Fibroblast of mammary gland (primary cell): Measurements from ENCODE around the gene CNOT6.

Source experiments
- DNase-seq: peaks from one replicate; pipeline ENCODE4 v3.0.0-alpha.2; 2010; ENCODE audit warnings: low read depth
- H3K4me3 ChIP-seq: 2 replicates; pipeline ENCODE4 v1.5.1; 2011; ENCODE audit warnings: low read depth, mild to moderate bottlenecking, low read length, moderate library complexity; ENCODE audit not compliant: control insufficient read depth
- TF ChIP-seq, protein P1 (sequence below): conservative IDR thresholded peaks from 2 replicates; pipeline ENCODE4 v1.5.1; 2011; ENCODE audit warnings: low read depth, low read length, inconsistent platforms; ENCODE audit not compliant: control insufficient read depth, insufficient read depth

The CNOT6 gene

DNA sequence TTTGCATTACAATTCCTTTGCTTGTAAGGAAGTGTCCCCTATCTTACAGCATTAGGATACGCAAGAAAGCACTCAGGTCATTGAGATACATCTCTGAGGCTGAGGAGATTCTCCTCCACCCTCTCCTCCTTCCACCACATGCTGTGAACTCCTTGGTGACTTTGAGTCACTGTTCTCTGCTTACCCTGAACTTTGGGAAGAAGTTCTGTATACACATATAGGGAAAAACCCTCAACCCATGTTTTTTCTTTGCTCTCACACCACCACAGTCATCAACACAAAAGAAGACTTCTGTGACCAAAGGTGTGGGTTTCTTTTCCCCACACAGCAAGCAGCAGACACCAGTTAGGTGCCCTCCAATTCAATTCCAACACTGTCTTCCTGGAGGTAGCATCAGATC lies 38.1 kb downstream of the CNOT6 start:
- TF ChIP-seq, protein P1, sequence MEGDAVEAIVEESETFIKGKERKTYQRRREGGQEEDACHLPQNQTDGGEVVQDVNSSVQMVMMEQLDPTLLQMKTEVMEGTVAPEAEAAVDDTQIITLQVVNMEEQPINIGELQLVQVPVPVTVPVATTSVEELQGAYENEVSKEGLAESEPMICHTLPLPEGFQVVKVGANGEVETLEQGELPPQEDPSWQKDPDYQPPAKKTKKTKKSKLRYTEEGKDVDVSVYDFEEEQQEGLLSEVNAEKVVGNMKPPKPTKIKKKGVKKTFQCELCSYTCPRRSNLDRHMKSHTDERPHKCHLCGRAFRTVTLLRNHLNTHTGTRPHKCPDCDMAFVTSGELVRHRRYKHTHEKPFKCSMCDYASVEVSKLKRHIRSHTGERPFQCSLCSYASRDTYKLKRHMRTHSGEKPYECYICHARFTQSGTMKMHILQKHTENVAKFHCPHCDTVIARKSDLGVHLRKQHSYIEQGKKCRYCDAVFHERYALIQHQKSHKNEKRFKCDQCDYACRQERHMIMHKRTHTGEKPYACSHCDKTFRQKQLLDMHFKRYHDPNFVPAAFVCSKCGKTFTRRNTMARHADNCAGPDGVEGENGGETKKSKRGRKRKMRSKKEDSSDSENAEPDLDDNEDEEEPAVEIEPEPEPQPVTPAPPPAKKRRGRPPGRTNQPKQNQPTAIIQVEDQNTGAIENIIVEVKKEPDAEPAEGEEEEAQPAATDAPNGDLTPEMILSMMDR = no peak
- DNase-seq = no peak
- no peak overlapping the region for H3K4me3 ChIP-seq

DNA sequence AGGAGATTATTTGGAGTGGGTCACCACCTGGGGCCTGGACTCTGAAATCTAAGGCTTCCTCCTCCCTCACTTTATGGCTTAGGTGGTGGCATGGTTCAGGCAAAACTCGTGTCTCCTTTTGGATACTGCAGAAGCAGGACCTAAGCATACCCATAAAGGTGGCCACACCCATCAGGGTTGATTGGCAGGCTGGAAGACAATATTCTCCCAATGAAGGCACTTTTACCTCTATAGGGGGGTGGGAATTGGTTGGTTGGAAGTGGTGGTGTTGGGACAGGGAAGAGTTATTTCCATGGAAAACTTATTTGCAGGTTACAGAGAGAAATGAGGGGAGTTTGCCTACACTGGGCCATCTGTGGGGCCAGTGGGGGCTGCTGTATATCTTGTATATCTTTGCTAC lies 39.7 kb downstream of the CNOT6 start:
- DNase-seq = no peak
- TF ChIP-seq, protein P1 = no peak
- H3K4me3 ChIP-seq = no peak overlapping the region

DNA sequence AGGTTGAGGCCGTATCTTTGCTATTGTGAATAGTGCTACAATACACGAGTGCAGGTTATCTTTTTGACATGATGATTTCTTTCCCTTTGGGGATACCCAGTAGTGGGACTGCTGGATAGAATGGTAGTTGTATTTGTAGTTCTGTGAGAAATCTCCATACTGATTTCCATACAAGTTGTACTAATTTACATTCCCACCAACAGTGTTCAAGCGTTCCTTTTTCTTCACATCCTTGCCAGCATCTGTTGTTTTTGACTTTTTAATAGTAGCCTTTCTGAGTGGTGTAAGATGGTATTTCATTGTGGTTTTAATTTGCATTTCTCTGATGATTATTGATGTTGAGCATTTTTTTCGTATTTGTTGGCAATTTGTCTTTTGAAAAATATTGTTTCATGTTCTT lies 41.4 kb downstream of the CNOT6 start:
- no peak for DNase-seq
- H3K4me3 ChIP-seq = no peak overlapping the region
- TF ChIP-seq, protein P1 = no peak

DNA sequence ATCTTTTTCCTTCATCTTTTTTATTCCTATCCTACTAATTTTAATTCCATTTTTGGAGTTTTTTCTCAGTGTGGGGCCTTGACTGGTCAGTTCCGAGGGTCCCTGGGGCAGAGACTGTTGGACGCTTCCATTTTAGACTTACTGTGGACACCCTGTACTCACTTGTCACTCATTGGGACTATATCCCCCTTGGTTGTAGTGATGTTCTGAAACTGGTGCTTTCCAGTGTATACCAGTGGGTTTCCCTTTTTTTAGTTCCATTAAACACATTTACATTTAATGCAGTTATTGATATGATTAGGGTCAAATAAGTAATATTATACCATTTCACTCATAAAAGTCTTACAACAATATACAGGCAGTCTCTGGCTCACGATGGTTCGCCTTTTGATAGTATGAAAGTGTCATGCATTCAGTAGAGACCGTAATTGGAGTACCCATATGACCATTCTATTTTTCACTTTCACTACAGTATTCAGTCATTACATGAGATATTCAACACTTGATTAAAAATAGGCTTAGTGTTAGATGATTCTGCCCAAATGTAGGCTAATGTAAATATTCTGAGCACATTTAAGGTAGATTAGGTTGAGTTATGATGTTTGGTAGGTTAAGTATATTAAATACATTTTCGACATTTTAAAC lies 46.0 kb downstream of the CNOT6 start:
- TF ChIP-seq, protein P1 = no peak
- no peak overlapping the region for H3K4me3 ChIP-seq
- DNase-seq = no peak

DNA sequence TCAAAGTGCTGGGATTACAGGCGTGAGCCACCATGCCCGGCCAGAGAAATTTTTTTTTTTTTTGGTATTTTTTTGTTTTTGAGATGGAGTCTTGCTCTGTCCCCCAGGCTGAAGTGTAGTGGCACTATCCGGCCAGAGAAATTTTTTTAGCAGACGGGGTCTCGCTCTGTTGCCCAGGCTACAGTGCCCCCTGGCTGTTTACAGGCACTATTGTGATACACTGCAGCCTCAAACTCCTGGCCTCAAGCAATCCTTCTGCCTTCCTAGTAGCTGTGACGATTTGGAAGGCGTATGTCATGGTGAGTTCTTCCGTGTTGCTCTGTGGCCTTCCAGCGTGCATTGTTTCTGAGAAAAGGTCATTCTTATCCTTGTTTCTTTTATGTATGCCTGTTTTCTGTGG lies 47.5 kb downstream of the CNOT6 start:
- TF ChIP-seq, protein P1 = peak; percentile 4
- no peak for DNase-seq
- H3K4me3 ChIP-seq = no peak overlapping the region

DNA sequence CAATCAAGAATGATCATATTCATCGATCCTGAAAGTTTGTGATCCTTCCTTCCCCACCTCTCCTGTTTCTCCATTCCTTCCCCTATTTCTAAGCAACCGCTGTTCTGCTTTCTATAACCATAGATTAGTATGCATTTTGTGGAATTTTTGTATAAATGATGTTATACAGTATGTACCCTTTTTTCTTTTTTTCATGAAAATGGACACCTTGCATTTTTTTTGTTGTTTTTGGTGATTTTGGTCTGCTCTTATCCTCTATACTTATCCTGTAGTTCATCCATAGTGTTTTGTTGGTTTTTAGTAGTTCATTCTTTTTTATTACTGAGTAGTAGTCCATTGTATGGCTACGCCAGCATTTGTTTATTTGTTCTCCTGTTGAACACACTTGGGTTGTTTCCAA lies 51.1 kb downstream of the CNOT6 start:
- no peak overlapping the region for H3K4me3 ChIP-seq
- DNase-seq = no peak
- TF ChIP-seq, protein P1 = no peak

DNA sequence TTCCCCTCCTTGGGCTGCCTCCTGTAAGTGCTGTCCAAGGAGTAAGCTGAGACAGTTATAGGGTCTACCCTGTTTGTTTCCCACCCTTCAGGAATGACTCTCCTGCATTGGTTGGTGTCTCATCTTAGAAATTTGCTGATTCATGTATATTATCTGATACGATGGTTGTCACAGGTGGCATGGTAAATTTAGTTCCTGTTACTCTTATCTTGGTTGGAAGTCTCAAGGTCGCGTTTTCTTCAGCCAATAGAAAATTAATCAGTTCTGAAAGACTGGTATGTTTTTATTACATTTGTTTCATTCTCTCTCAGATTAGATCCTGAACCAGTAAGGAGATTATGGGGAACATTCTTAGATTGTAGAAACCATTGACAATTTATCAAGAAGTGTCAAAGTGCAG lies 54.4 kb downstream of the CNOT6 start:
- TF ChIP-seq, protein P1 = no peak
- H3K4me3 ChIP-seq = no peak overlapping the region
- DNase-seq = no peak
